Measurements from ENCODE around the gene SLC6A7.
"Not testable (repeated sequence)": the region's sequence is repeated elsewhere in the genome, so short reads cannot be mapped to it uniquely, and the experiment has no call there.

SLC6A7 gene

DNA sequence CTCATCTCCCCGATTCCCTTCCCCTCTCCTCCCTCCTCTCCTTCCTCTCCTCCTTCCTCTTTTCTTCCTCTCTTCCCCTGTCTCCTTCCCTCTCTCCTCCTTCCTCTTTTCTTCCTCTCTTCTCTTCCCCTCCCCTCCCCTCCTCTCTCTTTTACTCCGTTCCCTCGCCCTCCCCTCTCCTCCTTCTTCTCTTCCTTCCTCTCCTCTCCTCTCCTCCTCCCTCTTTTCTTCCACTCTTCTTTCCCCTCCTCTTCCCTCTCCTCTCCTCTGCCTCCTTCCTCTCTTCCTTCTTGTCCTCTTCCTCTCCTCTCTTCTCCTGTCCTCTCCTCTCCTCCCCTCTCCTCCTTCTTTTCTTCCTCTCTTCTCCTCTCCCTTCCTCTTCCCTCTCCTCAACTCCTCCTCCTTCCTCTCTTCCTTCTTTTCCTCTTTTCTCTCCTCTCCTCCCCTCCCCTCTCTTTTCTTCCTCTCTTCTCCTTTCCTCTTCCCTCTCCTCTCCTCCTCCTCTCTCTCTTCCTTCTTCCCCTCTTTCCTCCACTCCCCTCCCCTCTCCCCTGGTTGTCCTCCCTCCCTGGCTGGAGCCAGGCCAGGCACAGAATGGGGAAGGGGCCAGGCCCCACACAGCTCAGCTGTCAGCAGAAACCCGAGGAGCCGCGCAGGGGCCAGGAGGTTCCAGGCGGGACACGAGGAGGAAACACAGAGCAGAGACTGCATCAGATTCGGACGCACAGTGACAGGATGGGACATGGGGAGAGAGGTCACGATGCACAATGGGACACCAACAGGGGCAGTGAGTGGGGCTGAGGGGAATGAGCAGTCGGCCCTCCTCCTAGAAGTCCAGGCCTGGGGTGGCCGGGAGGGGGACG, 51.7 kb downstream of the SLC6A7 start:
- DNase-seq (ENCODE audit: low spot score) = no peak

- no peak for DNase-seq (ENCODE audit: low spot score)
These were observed 52.5 kb downstream of the SLC6A7 start for GRCh38 chr5:150242251-150242894.

- DNase-seq (ENCODE audit: low spot score) = no peak
These were observed 53.7 kb downstream of the SLC6A7 start for GRCh38 chr5:150243590-150243989.

DNA sequence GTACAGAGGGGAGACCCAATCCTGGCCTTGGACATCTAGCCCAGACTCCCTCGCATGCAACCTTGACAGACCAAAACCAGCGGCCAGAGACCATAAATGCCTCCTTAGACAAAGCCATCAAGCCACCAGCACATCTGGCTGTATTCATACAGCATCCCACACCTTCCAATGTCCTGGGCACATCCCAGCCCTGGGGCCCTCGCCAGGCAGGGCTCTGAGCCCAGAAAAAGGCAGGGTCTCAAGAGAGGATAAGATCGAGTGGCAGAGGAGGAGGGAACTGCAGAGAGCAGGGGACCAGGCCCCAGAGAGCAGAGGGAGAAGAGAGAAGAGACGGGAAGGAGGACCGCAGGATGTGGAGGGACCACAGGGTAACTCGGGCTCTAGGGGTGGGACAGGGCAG, 54.3 kb downstream of the SLC6A7 start:
- DNase-seq (ENCODE audit: low spot score) = no peak

- DNase-seq (ENCODE audit: low spot score) = peak; percentile 68
These were observed 55.4 kb downstream of the SLC6A7 start for GRCh38 chr5:150245111-150245789.

GRCh38 chr5:150245808-150246207, 55.9 kb downstream of the SLC6A7 start:
- DNase-seq (ENCODE audit: low spot score) = no peak

DNA sequence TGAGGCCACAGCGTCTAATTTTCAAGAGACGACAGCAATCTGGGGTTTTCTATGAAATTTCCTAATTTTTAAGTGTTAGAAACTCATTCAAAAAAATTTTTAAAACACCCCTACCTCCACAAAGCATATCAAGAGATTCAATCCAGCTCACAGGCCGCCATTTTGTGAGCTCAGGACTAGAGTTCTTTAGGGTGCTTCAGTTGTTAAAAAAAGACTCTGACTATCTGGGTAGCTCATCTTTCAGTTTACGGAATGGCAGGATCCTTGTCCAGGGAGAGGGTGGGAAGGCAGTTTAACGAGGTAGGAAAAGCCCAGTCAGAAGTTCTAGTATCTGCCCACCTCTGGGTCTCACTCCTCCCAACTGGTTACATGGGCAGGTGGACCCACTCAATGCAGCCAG, 56.6 kb downstream of the SLC6A7 start:
- no peak for DNase-seq (ENCODE audit: low spot score)

- DNase-seq (ENCODE audit: low spot score) = no peak
These were observed 57.0 kb downstream of the SLC6A7 start for GRCh38 chr5:150246835-150247234.

- no peak for DNase-seq (ENCODE audit: low spot score)
These were observed 57.9 kb downstream of the SLC6A7 start for GRCh38 chr5:150247726-150248125.

DNA sequence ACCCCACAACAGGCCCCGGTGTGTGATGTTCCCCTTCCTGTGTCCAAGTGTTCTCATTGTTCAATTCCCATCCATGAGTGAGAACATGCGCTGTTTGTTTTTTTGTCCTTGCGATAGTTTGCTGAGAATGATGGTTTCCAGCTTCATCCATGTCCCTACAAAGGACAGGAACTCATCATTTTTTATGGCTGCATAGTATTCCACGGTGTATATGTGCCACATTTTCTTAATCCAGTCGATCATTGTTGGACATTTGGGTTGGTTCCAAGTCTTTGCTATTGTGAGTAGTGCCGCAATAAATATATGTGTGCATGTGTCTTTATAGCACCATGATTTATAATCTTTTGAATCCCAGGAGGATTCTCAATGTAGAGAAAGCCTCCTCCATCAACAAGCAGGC, 58.6 kb downstream of the SLC6A7 start:
- not testable (repeated sequence) for DNase-seq (ENCODE audit: low spot score)

GRCh38 chr5:150248946-150249345, 59.1 kb downstream of the SLC6A7 start:
- DNase-seq (ENCODE audit: low spot score) = no peak

GRCh38 chr5:150249744-150250143, 59.9 kb downstream of the SLC6A7 start:
- no peak for DNase-seq (ENCODE audit: low spot score)

GRCh38 chr5:150251504-150251903, 61.6 kb downstream of the SLC6A7 start:
- DNase-seq (ENCODE audit: low spot score) = no peak

- DNase-seq (ENCODE audit: low spot score) = no peak
These were observed 62.6 kb downstream of the SLC6A7 start for GRCh38 chr5:150252489-150252888.

DNA sequence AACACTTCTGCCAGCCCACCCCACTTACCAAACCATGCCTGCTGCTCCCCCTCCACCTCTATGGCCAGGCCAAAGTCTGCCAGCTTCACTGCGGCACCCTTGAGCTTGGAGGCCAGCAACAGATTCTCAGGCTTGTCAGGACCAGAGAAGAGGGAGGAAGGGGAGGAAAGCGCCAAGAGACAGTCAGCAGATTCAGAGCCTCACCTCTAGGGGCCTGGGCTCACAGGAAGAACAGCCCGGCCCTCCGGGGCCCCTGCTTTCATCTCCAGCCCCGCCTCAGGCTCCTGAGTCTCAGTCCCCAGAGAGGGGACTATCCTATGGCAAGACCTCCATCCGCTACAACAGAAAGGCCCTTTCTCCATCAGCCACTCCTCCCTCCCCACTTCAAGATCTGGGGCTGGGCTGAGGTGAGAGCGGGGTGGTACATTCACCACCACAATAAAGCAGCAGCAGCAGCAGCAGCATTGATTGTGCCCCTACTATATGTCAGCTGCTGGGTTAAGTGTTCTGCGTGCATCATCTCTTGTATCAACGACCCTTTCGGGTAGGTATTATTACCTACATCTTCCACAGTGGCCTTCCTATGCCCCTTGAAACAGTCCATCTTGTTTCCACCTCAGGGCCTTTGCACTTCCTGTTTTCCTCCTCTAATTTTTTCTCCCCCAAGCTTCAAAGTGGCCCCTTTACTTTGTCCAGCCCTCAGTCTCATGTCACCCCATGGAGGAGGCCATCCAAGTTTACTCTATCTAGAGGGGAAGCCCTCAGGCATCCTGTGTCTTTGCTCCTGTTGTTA, 63.8 kb downstream of the SLC6A7 start:
- no peak for DNase-seq (ENCODE audit: low spot score)

GRCh38 chr5:150254363-150254762, 64.5 kb downstream of the SLC6A7 start:
- DNase-seq (ENCODE audit: low spot score) = no peak

GRCh38 chr5:150254774-150255173, 64.9 kb downstream of the SLC6A7 start:
- no peak for DNase-seq (ENCODE audit: low spot score)

- DNase-seq (ENCODE audit: low spot score) = no peak
These were observed 66.0 kb downstream of the SLC6A7 start for GRCh38 chr5:150255659-150256409.

DNA sequence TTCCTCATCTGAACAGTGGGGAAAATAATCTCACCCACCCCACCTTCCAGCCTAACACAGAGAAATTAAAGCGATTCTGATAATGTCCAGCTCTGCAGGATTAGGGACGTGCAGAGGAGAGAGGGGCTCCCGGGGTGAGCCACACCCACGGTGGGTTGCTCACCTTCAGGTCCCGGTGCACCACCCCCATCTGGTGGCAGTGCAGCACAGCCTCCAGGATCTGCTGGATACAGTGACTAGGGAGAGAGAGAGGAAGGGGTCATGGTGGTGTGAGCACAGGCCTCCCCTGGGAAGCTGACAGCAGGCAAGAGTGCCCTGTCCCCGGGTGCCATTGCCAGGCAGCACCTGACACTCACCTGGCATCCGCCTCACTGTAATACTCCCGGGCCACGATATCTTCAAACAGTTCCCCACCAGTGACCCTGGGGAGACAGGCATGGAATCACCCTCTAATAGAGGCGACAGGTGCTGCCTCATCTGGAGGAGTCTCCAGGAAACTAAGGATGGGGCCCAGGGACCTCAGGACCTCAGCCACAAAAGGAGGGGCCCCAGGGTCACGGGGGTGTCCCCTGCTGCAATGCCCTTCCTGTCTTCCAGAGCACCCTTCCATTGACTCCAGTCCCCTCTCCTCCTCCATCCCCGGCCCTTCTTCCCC, 66.7 kb downstream of the SLC6A7 start:
- no peak for DNase-seq (ENCODE audit: low spot score)

- DNase-seq (ENCODE audit: low spot score) = no peak
These were observed 67.6 kb downstream of the SLC6A7 start for GRCh38 chr5:150257424-150257823.

DNA sequence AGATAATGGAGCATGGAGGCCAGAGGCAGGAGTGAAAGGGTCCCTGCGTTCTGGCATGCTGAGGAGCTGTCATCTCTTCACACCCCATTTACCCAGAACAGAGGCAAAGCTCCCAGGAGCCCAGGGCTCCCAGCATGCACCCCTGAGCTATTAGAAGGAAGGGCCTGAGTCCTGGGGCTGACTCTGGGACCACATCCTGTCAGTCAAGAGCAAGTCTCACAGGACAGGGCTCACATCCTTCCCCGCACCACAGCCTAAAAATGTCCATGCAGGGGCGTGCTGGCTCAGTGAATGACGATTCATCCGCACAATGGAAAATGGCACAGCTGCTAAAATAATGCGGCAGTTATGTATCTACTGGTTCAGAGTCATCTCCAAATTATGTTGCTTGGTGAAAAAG, 68.3 kb downstream of the SLC6A7 start:
- DNase-seq (ENCODE audit: low spot score) = no peak
